ENCODE results near the gene IL17RE.
A peak's percentile ranks its signal among the peaks of the same experiment; 100 is the strongest.
"Not testable (repeated sequence)": the region's sequence is repeated elsewhere in the genome, so short reads cannot be mapped to it uniquely, and the experiment has no call there.

Gene IL17RE

GRCh38 chr3:9861626-9862130 is 41.0 kb upstream of the IL17RE start:
- Mint-ChIP-seq H3K9me3 (no peaks in the 10 kb centered on the region), H3K36me3 (ENCODE audit: low read depth) (no peaks in the 10 kb centered on the region), H3K4me3 (peak overlapping the region; percentile 58), H3K4me1 (peaks cover 24% of the 10 kb centered on the region), H3K27ac (no peak overlapping the region), H3K27me3 (ENCODE audit: low read depth, poor library complexity) (peaks cover 12% of the 10 kb centered on the region)
- no peak for TF ChIP-seq CTCF (IDR thresholded peaks at IDR 0.05)
- DNase-seq: no peak

GRCh38 chr3:9862391-9863057 is 40.1 kb upstream of the IL17RE start:
- H3K27ac Mint-ChIP-seq: no peak overlapping the region
- peaks cover 24% of the 10 kb centered on the region for H3K4me1 Mint-ChIP-seq
- TF ChIP-seq CTCF (IDR thresholded peaks at IDR 0.05): peak; percentile 34
- DNase-seq: peak; percentile 84
- H3K9me3 Mint-ChIP-seq: no peaks in the 10 kb centered on the region
- peak overlapping the region; percentile 58 for H3K4me3 Mint-ChIP-seq
- no peaks in the 10 kb centered on the region for H3K36me3 Mint-ChIP-seq (ENCODE audit: low read depth)
- peaks cover 14% of the 10 kb centered on the region for H3K27me3 Mint-ChIP-seq (ENCODE audit: low read depth, poor library complexity)

- Mint-ChIP-seq H3K36me3 (ENCODE audit: low read depth) (no peaks in the 10 kb centered on the region), H3K9me3 (no peaks in the 10 kb centered on the region), H3K27ac (no peak overlapping the region), H3K27me3 (ENCODE audit: low read depth, poor library complexity) (peaks cover 14% of the 10 kb centered on the region), H3K4me3 (no peak overlapping the region), H3K4me1 (peaks cover 24% of the 10 kb centered on the region)
- no peak for TF ChIP-seq CTCF (IDR thresholded peaks at IDR 0.05)
- DNase-seq: no peak
Observed at GRCh38 chr3:9863058-9863772, 39.4 kb upstream of the IL17RE start.

DNA sequence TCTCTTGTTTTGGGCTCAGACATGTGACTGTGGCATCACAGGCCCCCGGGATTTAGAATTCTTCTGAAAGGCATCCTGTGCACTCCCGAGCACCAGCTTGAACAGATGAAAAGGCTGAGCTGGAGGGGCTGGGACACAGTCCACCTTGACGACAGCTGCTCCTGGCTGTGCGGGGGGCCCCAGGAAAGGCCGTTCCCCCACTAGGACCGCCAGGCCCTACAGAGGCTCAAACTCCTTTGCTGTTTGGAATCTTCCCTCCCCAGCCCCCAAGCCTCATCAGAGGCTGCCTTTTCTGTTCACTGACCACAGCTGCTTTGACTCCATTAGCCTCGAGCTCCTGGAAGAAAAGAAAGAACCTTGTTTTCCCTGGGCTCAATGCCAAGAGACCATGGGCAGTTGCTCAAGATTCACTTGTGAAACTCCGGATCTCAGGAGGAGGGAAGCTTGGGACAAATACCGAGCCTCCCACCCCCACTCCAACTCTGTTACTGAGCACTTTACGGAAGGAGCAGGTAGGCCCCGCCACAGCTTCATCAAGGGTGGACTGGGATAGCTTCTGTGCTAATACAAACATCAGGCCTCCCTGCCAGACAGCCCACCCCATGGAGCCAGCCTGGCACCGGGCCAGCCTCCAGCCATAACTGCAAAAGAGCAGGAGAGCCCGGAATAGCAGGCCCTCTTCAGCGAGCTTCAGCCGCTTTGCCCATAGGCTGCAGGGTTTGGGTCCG is 38.3 kb upstream of the IL17RE start:
- no peak overlapping the region for H3K4me3 Mint-ChIP-seq
- H3K9me3 Mint-ChIP-seq: no peaks in the 10 kb centered on the region
- H3K27ac Mint-ChIP-seq: no peak overlapping the region
- TF ChIP-seq CTCF (IDR thresholded peaks at IDR 0.05): no peak
- H3K27me3 Mint-ChIP-seq (ENCODE audit: low read depth, poor library complexity): peaks cover 16% of the 10 kb centered on the region
- DNase-seq: no peak
- no peaks in the 10 kb centered on the region for H3K36me3 Mint-ChIP-seq (ENCODE audit: low read depth)
- H3K4me1 Mint-ChIP-seq: peaks cover 20% of the 10 kb centered on the region

- peaks cover 20% of the 10 kb centered on the region for H3K4me1 Mint-ChIP-seq
- not testable (repeated sequence) for H3K4me3 Mint-ChIP-seq; DNase-seq; H3K36me3 Mint-ChIP-seq (ENCODE audit: low read depth); H3K9me3 Mint-ChIP-seq; H3K27ac Mint-ChIP-seq
- peaks cover 19% of the 10 kb centered on the region for H3K27me3 Mint-ChIP-seq (ENCODE audit: low read depth, poor library complexity)
Observed at GRCh38 chr3:9865125-9865637, 37.5 kb upstream of the IL17RE start.

DNA sequence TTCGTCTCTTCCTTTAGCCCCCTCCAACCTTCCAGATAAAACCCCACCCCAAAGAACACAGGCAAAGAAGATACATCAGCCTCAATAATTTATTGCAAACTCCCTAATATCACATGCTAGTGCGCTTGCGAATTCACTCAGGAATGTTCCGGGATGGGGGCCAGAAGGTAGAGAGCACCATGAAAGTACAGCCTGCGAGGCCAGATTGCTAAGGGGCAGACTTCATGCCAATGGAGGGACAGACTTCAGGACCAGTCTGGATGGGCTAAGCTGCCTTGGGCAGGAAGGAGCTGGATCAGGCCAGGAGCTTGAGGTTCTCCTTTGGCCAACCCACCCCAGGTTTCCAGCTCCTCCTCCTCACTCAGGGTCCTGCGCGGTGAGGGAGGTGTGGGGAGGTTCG is 36.0 kb upstream of the IL17RE start:
- Mint-ChIP-seq H3K4me1 (peaks cover 13% of the 10 kb centered on the region), H3K27ac (no peak overlapping the region)

More for the DNA sequence above, 36.0 kb upstream of the IL17RE start:
- Mint-ChIP-seq H3K9me3 (no peaks in the 10 kb centered on the region), H3K27me3 (ENCODE audit: low read depth, poor library complexity) (peaks cover 15% of the 10 kb centered on the region), H3K36me3 (ENCODE audit: low read depth) (no peaks in the 10 kb centered on the region), H3K4me3 (no peak overlapping the region)
- TF ChIP-seq CTCF (IDR thresholded peaks at IDR 0.05): no peak
- DNase-seq: no peak

Measured in nephron progenitor cell (in vitro differentiated cells).